HEK293 (cell line): Measurements from ENCODE around the gene AXIN1.

Experiments
- CTCF ChIA-PET: fragments of 350-600 bp; formaldehyde crosslinking; extraction: SDS; loops from one replicate; lab custom pipeline; 2021; ENCODE audit warnings: antibody characterized with exemption; lab: Yijun Ruan, JAX
- POLR2A ChIA-PET: fragments of 300-600 bp; formaldehyde crosslinking; extraction: SDS; loops from one replicate; lab custom pipeline; 2020; ENCODE audit warnings: antibody characterized with exemption, inconsistent platforms; lab: Yijun Ruan, JAX
- H3K27ac ChIP-seq: fragments of 200-500 bp; sonication (Bioruptor generic); 2 replicates; pipeline ENCODE4 v1.5.1; 2014; ENCODE audit warnings: low read depth, low read length, control low read depth, inconsistent platforms; ENCODE audit errors: extremely low read depth
- H3K36me3 ChIP-seq, 2 experiments: fragments of 200-500 bp in 1 of 2; sonication (Bioruptor generic) in 1 of 2; 1 replicate in 1 of 2; 2 replicates in 1 of 2; pipeline ENCODE4 v1.5.1; 2014 to 2017; ENCODE audit warnings: inconsistent platforms in 2 of 2, low read length in 2 of 2; ENCODE audit not compliant: control insufficient read depth in 2 of 2, insufficient read depth in 1 of 2
- H3K4me1 ChIP-seq: fragments of 200-500 bp; sonication (Bioruptor generic); 2 replicates; pipeline ENCODE4 v1.5.1; 2014; ENCODE audit warnings: mild to moderate bottlenecking, low read length, inconsistent platforms; ENCODE audit not compliant: control insufficient read depth, insufficient read depth
- H3K4me3 ChIP-seq: 2 replicates; pipeline ENCODE4 v1.5.1; 2011; ENCODE audit warnings: low read depth, mild to moderate bottlenecking, control low read depth, low read length, moderate library complexity
- H3K9me3 ChIP-seq: fragments of 200-500 bp; sonication (Bioruptor generic); 2 replicates; pipeline ENCODE4 v1.5.1; 2014; ENCODE audit warnings: low read depth, low read length, inconsistent platforms; ENCODE audit not compliant: control insufficient read depth, insufficient read depth
- GFI1B ChIP-seq: fragments of 450-650 bp; formaldehyde crosslinking; IDR thresholded peaks from 2 replicates; pipeline ENCODE4 v1.5.1; 2016; ENCODE audit warnings: missing biosample characterization, missing genetic modification characterization
- GLI2 ChIP-seq: fragments of 450-650 bp; formaldehyde crosslinking; IDR thresholded peaks from 2 replicates; pipeline ENCODE4; 2017; ENCODE audit warnings: missing biosample characterization, missing genetic modification characterization, low read depth, borderline replicate concordance
- PRDM4 ChIP-seq: fragments of 450-650 bp; formaldehyde crosslinking; IDR thresholded peaks from 2 replicates; pipeline ENCODE4 v1.5.1; 2017; ENCODE audit warnings: missing biosample characterization, missing genetic modification characterization
- REPIN1 ChIP-seq: fragments of 450-650 bp; formaldehyde crosslinking; IDR thresholded peaks from 2 replicates; pipeline ENCODE4 v1.5.1; 2017; ENCODE audit warnings: missing biosample characterization, missing genetic modification characterization, low read depth
- ZBTB7A ChIP-seq: fragments of 450-650 bp; formaldehyde crosslinking; IDR thresholded peaks from 2 replicates; pipeline ENCODE4 v1.5.1; 2016; ENCODE audit warnings: low read depth, missing biosample characterization, missing genetic modification characterization
- ZNF19 ChIP-seq: fragments of 450-650 bp; formaldehyde crosslinking; IDR thresholded peaks from 2 replicates; pipeline ENCODE4; 2016; ENCODE audit warnings: missing biosample characterization, missing genetic modification characterization, low read depth
- ZNF221 ChIP-seq: fragments of 450-650 bp; formaldehyde crosslinking; IDR thresholded peaks from 2 replicates; pipeline ENCODE4 v1.5.1; 2017; ENCODE audit warnings: missing biosample characterization, missing genetic modification characterization, borderline replicate concordance
- ZNF324 ChIP-seq: fragments of 450-650 bp; formaldehyde crosslinking; IDR thresholded peaks from 2 replicates; pipeline ENCODE4 v1.5.1; 2016; ENCODE audit warnings: missing biosample characterization, missing genetic modification characterization
- ZNF585B ChIP-seq: fragments of 450-650 bp; formaldehyde crosslinking; IDR thresholded peaks from 2 replicates; pipeline ENCODE4 v1.5.1; 2016; ENCODE audit warnings: missing biosample characterization, missing genetic modification characterization
- ZNF621 ChIP-seq: fragments of 450-650 bp; formaldehyde crosslinking; IDR thresholded peaks from 2 replicates; pipeline ENCODE4 v1.5.1; 2017; ENCODE audit warnings: missing biosample characterization, missing genetic modification characterization
- ZNF76 ChIP-seq: fragments of 450-650 bp; formaldehyde crosslinking; IDR thresholded peaks from 2 replicates; pipeline ENCODE4; 2016; ENCODE audit warnings: low read depth, missing biosample characterization, missing genetic modification characterization, borderline replicate concordance
- TF ChIP-seq, protein P1 (sequence below): fragments of 450-650 bp; formaldehyde crosslinking; IDR thresholded peaks from 2 replicates; pipeline ENCODE4 v1.5.1; 2016; ENCODE audit warnings: missing biosample characterization, missing genetic modification characterization
- TF ChIP-seq, protein P2 (sequence below): fragments of 450-650 bp; formaldehyde crosslinking; IDR thresholded peaks from 2 replicates; pipeline ENCODE4 v1.5.1; 2016; ENCODE audit warnings: missing biosample characterization, missing genetic modification characterization
- TF ChIP-seq, protein P3 (sequence below): fragments of 450-650 bp; formaldehyde crosslinking; IDR thresholded peaks from 2 replicates; pipeline ENCODE4 v1.5.1; 2017; ENCODE audit warnings: missing biosample characterization, missing genetic modification characterization

AXIN1 gene

DNA sequence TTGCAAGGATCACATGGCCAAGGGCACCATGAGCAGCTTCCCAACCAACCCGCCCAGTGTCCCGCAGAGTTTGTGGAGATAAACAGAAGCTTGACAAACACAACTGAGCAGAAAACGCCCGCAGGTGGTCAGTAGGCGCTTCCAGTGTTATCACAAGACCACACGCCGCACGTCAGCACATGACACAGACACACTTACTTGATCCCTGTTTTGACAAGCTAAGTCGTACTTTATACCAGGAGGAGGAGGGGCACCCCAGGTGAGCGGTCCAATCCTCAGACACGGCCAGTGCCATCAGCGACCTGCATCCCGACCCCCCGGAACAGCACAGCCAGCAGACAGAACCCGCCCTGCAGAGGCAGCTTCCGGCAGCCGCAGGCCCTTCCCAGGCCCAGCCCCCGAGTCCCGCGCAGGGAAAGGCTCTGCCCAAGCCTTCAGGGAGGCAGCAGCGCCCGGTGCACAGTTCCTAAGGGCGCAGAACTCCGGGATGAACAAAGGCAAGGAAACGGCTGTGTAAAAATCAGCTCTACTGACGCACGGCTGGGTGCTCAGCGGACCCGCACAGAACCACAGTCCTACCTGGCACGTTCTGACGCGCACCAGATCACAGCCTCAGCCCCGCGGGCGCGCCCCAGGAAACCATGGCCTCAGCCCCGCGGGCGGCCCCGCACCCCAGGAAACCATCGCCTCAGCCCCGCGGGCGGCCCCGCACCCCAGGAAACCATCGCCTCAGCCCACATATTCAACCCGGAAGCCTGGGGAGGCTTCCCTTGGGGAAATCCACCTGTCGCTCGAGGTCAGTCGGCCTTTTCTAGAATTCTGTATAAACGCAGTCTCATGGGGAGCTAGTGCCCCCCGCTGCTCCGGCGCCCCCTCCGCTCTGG, 27.8 kb downstream of the AXIN1 start (continued):
- TF ChIP-seq, protein P1, sequence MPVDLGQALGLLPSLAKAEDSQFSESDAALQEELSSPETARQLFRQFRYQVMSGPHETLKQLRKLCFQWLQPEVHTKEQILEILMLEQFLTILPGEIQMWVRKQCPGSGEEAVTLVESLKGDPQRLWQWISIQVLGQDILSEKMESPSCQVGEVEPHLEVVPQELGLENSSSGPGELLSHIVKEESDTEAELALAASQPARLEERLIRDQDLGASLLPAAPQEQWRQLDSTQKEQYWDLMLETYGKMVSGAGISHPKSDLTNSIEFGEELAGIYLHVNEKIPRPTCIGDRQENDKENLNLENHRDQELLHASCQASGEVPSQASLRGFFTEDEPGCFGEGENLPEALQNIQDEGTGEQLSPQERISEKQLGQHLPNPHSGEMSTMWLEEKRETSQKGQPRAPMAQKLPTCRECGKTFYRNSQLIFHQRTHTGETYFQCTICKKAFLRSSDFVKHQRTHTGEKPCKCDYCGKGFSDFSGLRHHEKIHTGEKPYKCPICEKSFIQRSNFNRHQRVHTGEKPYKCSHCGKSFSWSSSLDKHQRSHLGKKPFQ, result peak; percentile 76
- TF ChIP-seq, protein P2, sequence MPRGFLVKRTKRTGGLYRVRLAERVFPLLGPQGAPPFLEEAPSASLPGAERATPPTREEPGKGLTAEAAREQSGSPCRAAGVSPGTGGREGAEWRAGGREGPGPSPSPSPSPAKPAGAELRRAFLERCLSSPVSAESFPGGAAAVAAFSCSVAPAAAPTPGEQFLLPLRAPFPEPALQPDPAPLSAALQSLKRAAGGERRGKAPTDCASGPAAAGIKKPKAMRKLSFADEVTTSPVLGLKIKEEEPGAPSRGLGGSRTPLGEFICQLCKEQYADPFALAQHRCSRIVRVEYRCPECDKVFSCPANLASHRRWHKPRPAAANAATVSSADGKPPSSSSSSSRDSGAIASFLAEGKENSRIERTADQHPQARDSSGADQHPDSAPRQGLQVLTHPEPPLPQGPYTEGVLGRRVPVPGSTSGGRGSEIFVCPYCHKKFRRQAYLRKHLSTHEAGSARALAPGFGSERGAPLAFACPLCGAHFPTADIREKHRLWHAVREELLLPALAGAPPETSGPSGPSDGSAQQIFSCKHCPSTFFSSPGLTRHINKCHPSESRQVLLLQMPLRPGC (tag by site-specific recombination), result peak; percentile 94
- TF ChIP-seq, protein P3, sequence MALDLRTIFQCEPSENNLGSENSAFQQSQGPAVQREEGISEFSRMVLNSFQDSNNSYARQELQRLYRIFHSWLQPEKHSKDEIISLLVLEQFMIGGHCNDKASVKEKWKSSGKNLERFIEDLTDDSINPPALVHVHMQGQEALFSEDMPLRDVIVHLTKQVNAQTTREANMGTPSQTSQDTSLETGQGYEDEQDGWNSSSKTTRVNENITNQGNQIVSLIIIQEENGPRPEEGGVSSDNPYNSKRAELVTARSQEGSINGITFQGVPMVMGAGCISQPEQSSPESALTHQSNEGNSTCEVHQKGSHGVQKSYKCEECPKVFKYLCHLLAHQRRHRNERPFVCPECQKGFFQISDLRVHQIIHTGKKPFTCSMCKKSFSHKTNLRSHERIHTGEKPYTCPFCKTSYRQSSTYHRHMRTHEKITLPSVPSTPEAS (tag by site-specific recombination), result peak; percentile 56
- TF ChIP-seq ZNF585B, result no peak
- no peak for TF ChIP-seq ZNF19
- TF ChIP-seq GLI2 (tag by site-specific recombination), result peak; percentile 94; the same call in 1 of the 2 replicates
- no peak for TF ChIP-seq ZNF621 (tag by site-specific recombination)
- TF ChIP-seq ZNF324 (tag by site-specific recombination), result peak; percentile 87; the same call in 1 of the 2 replicates
- peak; percentile 75; the same call in 1 of the 2 replicates for TF ChIP-seq GFI1B (tag by site-specific recombination)
- TF ChIP-seq ZNF76 (tag by site-specific recombination), result peak; percentile 42; the same call in 1 of the 2 replicates
- TF ChIP-seq REPIN1 (tag by site-specific recombination), result no peak

GRCh38 chr16:324201-324450, 28.4 kb downstream of the AXIN1 start:
- TF ChIP-seq PRDM4 (tag by site-specific recombination), result peak; percentile 94; the same call in 1 of the 2 replicates
- TF ChIP-seq ZNF221, result no peak
- TF ChIP-seq ZBTB7A, result no peak
- ChIA-PET POLR2A (interaction anchor here (1.2 to 2.6 kb wide), 4 partner anchors 13 to 96 kb away, joined by 4 to 9 read pairs (median 7); partner anchors contain the start of genes AXIN1 and FAM234A), CTCF (interaction anchor here (0.6 kb wide), 1 partner anchor 25 kb away, joined by 3 read pairs; no protein-coding TSS in a partner anchor)
- peaks cover 0 to 11% of the 10 kb centered on the region in 2 experiments; a peak in 1 of 3 replicates for H3K36me3 ChIP-seq
- H3K4me3 ChIP-seq, result no peak overlapping the region
- peaks cover 17% of the 10 kb centered on the region for H3K4me1 ChIP-seq
- no peaks in the 10 kb centered on the region for H3K9me3 ChIP-seq
- peak overlapping the region; percentile 6; the same call in 1 of the 2 replicates for H3K27ac ChIP-seq
